Activated CD8-positive, alpha-beta memory T cell treated with anti-CD3 and anti-CD28 coated beads, Interleukin-2, amount 10 ng/mL, durations not matched to agents 7 days and 5 days (primary cell): Measurements from ENCODE around the gene SLC25A21. TPM values are rescaled to one million over a fixed set of nuclear protein-coding genes. Genes with fewer than 3 reads are reported as not detected.
"Not testable (repeated sequence)": the region's sequence is repeated elsewhere in the genome, so short reads cannot be mapped to it uniquely, and the experiment has no call there.

Experiments used
- ATAC-seq: fragments of 150-1000 bp; cut with Tn5 transposase; one replicate; pipeline ENCODE4 v1.10.0; 2021; ENCODE audit warnings: moderate library complexity
- CTCF ChIA-PET: fragments of 350-600 bp; sonication (Branson Sonifier 250); formaldehyde crosslinking; loops from one replicate; lab custom pipeline; 2021; ENCODE audit warnings: antibody characterized with exemption; lab: Charles Lee
- DNase-seq: peaks from one replicate; pipeline ENCODE4 v3.0.0-alpha.2; 2020
- H3K27ac Mint-ChIP-seq: one replicate; pipeline ENCODE4 v1.8.0; 2021; ENCODE audit warnings: mild to moderate bottlenecking, mixed read lengths
- H3K27me3 Mint-ChIP-seq: one replicate; pipeline ENCODE4 v1.8.0; 2021; ENCODE audit warnings: mixed read lengths
- H3K36me3 Mint-ChIP-seq: one replicate; pipeline ENCODE4 v1.8.0; 2021; ENCODE audit warnings: mild to moderate bottlenecking, mixed read lengths
- H3K4me1 Mint-ChIP-seq: one replicate; pipeline ENCODE4 v1.8.0; 2021; ENCODE audit warnings: mixed read lengths
- H3K4me3 Mint-ChIP-seq: one replicate; pipeline ENCODE4 v1.8.0; 2021; ENCODE audit warnings: mild to moderate bottlenecking, moderate library complexity, mixed read lengths
- H3K9me3 Mint-ChIP-seq: one replicate; pipeline ENCODE4 v1.8.0; 2022; ENCODE audit warnings: low read depth, mixed read lengths
- total RNA-seq, 2 experiments: library from RNA; stranded (reverse); gene quantifications; one replicate each; pipeline ENCODE4 v1.2.3, GENCODE V29; 2021

Gene SLC25A21
- total RNA-seq, 2 experiments from 2014 or later = not detected

- Mint-ChIP-seq H3K27me3 (no peaks in the 10 kb centered on the region), H3K4me3 (no peak overlapping the region), H3K4me1 (no peaks in the 10 kb centered on the region), H3K27ac (no peak overlapping the region), H3K36me3 (no peaks in the 10 kb centered on the region), H3K9me3 (no peaks in the 10 kb centered on the region)
- CTCF ChIA-PET = no interaction called here
- no peak for ATAC-seq
- no peak for DNase-seq
Observed at GRCh38 chr14:36707570-36707969, 464.8 kb downstream of the SLC25A21 start.

- Mint-ChIP-seq H3K27ac (no peak overlapping the region), H3K4me3 (no peak overlapping the region), H3K4me1 (no peaks in the 10 kb centered on the region), H3K36me3 (no peaks in the 10 kb centered on the region), H3K27me3 (no peaks in the 10 kb centered on the region), H3K9me3 (peaks cover 2% of the 10 kb centered on the region)
- ATAC-seq = no peak
- CTCF ChIA-PET = no interaction called here
- DNase-seq = no peak
Observed at GRCh38 chr14:36702474-36702873, 469.9 kb downstream of the SLC25A21 start.

- ATAC-seq (no peak), DNase-seq (no peak)
- peaks cover 2% of the 10 kb centered on the region for H3K9me3 Mint-ChIP-seq
- CTCF ChIA-PET = no interaction called here
- no peaks in the 10 kb centered on the region for H3K36me3 Mint-ChIP-seq
- H3K4me3 Mint-ChIP-seq = no peak overlapping the region
- no peaks in the 10 kb centered on the region for H3K27me3 Mint-ChIP-seq
- H3K4me1 Mint-ChIP-seq = no peaks in the 10 kb centered on the region
- no peak overlapping the region for H3K27ac Mint-ChIP-seq
Observed at GRCh38 chr14:36701132-36701531, 471.3 kb downstream of the SLC25A21 start.

- Mint-ChIP-seq H3K4me3 (no peak overlapping the region), H3K27me3 (no peaks in the 10 kb centered on the region), H3K9me3 (peaks cover 3% of the 10 kb centered on the region), H3K27ac (no peak overlapping the region), H3K4me1 (no peaks in the 10 kb centered on the region), H3K36me3 (no peaks in the 10 kb centered on the region)
- CTCF ChIA-PET = no interaction called here
- ATAC-seq = no peak
- DNase-seq = no peak
Observed at GRCh38 chr14:36700651-36701050, 471.8 kb downstream of the SLC25A21 start.

- ATAC-seq, H3K27me3 Mint-ChIP-seq, H3K4me3 Mint-ChIP-seq, H3K27ac Mint-ChIP-seq, H3K36me3 Mint-ChIP-seq, H3K4me1 Mint-ChIP-seq, DNase-seq, CTCF ChIA-PET, H3K9me3 Mint-ChIP-seq: not testable (repeated sequence)
Observed at GRCh38 chr14:36699420-36699819, 473.0 kb downstream of the SLC25A21 start.

- Mint-ChIP-seq H3K27ac (no peak overlapping the region), H3K36me3 (no peaks in the 10 kb centered on the region), H3K27me3 (no peaks in the 10 kb centered on the region), H3K4me3 (no peak overlapping the region), H3K9me3 (peaks cover 1% of the 10 kb centered on the region), H3K4me1 (no peaks in the 10 kb centered on the region)
- CTCF ChIA-PET = no interaction called here
- ATAC-seq (no peak), DNase-seq (no peak)
Observed at GRCh38 chr14:36690311-36691040, 481.9 kb downstream of the SLC25A21 start.

GRCh38 chr14:36684946-36685345 lies 487.5 kb downstream of the SLC25A21 start:
- no peak for ATAC-seq
- Mint-ChIP-seq H3K27me3 (peaks cover 3% of the 10 kb centered on the region), H3K9me3 (no peaks in the 10 kb centered on the region), H3K27ac (no peak overlapping the region), H3K36me3 (no peaks in the 10 kb centered on the region), H3K4me1 (no peaks in the 10 kb centered on the region), H3K4me3 (no peak overlapping the region)
- DNase-seq = no peak
- CTCF ChIA-PET = no interaction called here

GRCh38 chr14:36683083-36683724 lies 489.2 kb downstream of the SLC25A21 start:
- Mint-ChIP-seq H3K36me3 (no peaks in the 10 kb centered on the region), H3K4me1 (no peaks in the 10 kb centered on the region), H3K9me3 (no peaks in the 10 kb centered on the region), H3K27ac (no peak overlapping the region), H3K27me3 (peaks cover 7% of the 10 kb centered on the region), H3K4me3 (no peak overlapping the region)
- ATAC-seq (no peak), DNase-seq (no peak)
- CTCF ChIA-PET = no interaction called here

GRCh38 chr14:36682338-36682737 lies 490.1 kb downstream of the SLC25A21 start:
- DNase-seq (no peak), ATAC-seq (no peak)
- H3K27ac Mint-ChIP-seq = no peak overlapping the region
- no peak overlapping the region for H3K4me3 Mint-ChIP-seq
- CTCF ChIA-PET = interaction anchor here (0.6 kb wide), 1 partner anchor 77 kb away, joined by 5 read pairs; no protein-coding TSS in a partner anchor
- H3K27me3 Mint-ChIP-seq = peaks cover 15% of the 10 kb centered on the region
- H3K9me3 Mint-ChIP-seq = no peaks in the 10 kb centered on the region
- no peaks in the 10 kb centered on the region for H3K4me1 Mint-ChIP-seq
- no peaks in the 10 kb centered on the region for H3K36me3 Mint-ChIP-seq

- Mint-ChIP-seq H3K4me1 (no peaks in the 10 kb centered on the region), H3K9me3 (no peaks in the 10 kb centered on the region), H3K4me3 (no peak overlapping the region), H3K27ac (no peak overlapping the region), H3K27me3 (peaks cover 22% of the 10 kb centered on the region), H3K36me3 (no peaks in the 10 kb centered on the region)
- CTCF ChIA-PET = interaction anchor here (0.6 kb wide), 1 partner anchor 449 kb away, joined by 3 read pairs; no protein-coding TSS in a partner anchor
- ATAC-seq (no peak), DNase-seq (no peak)
Observed at GRCh38 chr14:36676236-36676635, 496.2 kb downstream of the SLC25A21 start.

- H3K4me1 Mint-ChIP-seq = no peaks in the 10 kb centered on the region
- no peaks in the 10 kb centered on the region for H3K36me3 Mint-ChIP-seq
- peaks cover 22% of the 10 kb centered on the region for H3K27me3 Mint-ChIP-seq
- no peak overlapping the region for H3K4me3 Mint-ChIP-seq
- no peak for DNase-seq
- no peak for ATAC-seq
- H3K27ac Mint-ChIP-seq = no peak overlapping the region
- CTCF ChIA-PET = no interaction called here
- no peaks in the 10 kb centered on the region for H3K9me3 Mint-ChIP-seq
Observed at GRCh38 chr14:36675581-36675980, 496.8 kb downstream of the SLC25A21 start.

- DNase-seq = no peak
- Mint-ChIP-seq H3K27ac (no peak overlapping the region), H3K27me3 (peaks cover 21% of the 10 kb centered on the region), H3K4me1 (no peaks in the 10 kb centered on the region), H3K36me3 (no peaks in the 10 kb centered on the region), H3K9me3 (no peaks in the 10 kb centered on the region), H3K4me3 (no peak overlapping the region)
- no peak for ATAC-seq
- CTCF ChIA-PET = no interaction called here
Observed at GRCh38 chr14:36674659-36675058, 497.7 kb downstream of the SLC25A21 start.

GRCh38 chr14:36672095-36672494 lies 500.3 kb downstream of the SLC25A21 start:
- CTCF ChIA-PET = no interaction called here
- ATAC-seq (no peak), DNase-seq (no peak)
- Mint-ChIP-seq H3K4me3 (no peak overlapping the region), H3K36me3 (no peaks in the 10 kb centered on the region), H3K27ac (no peak overlapping the region), H3K9me3 (no peaks in the 10 kb centered on the region), H3K4me1 (no peaks in the 10 kb centered on the region), H3K27me3 (peaks cover 17% of the 10 kb centered on the region)

GRCh38 chr14:36671149-36671548 lies 501.3 kb downstream of the SLC25A21 start:
- Mint-ChIP-seq H3K9me3 (no peaks in the 10 kb centered on the region), H3K4me1 (no peaks in the 10 kb centered on the region)
- CTCF ChIA-PET = interaction anchor here (1.1 kb wide), 1 partner anchor 28 kb away, joined by 3 read pairs; no protein-coding TSS in a partner anchor

More at GRCh38 chr14:36671149-36671548, 501.3 kb downstream of the SLC25A21 start:
- Mint-ChIP-seq H3K27ac (no peak overlapping the region), H3K27me3 (peaks cover 17% of the 10 kb centered on the region), H3K4me3 (no peak overlapping the region), H3K36me3 (peaks cover 1% of the 10 kb centered on the region)
- ATAC-seq (no peak), DNase-seq (no peak)
